HCT116 (cell line): ENCODE results near the gene CBL. TPM values are rescaled to one million over a fixed set of nuclear protein-coding genes. Genes with fewer than 3 reads are reported as not detected.
A peak's percentile ranks its signal among the peaks of the same experiment; 100 is the strongest.

Experiments used
- ATAC-seq: fragments of 200-7000 bp; cut with Tn5 transposase; 2 replicates; pipeline ENCODE4 v1.9.1; 2020; ENCODE audit warnings: mild to moderate bottlenecking, moderate library complexity
- BruUV-seq: library from RNA; stranded (reverse); fragments of 400-500 nt; replicated peaks from 2 replicates; lab custom pipeline; 2021; lab: Mats Ljungman, UMichigan
- CTCF ChIA-PET: fragments of 300-600 bp; sonication (Branson Sonifier 250); formaldehyde crosslinking; loops from one replicate; lab custom pipeline; 2021; ENCODE audit warnings: antibody characterized with exemption; lab: Charles Lee
- POLR2A ChIA-PET: fragments of 300-600, 350-600 bp; sonication (Branson Sonifier 250); formaldehyde crosslinking; loops from one replicate; lab custom pipeline; 2021; ENCODE audit warnings: antibody characterized with exemption; lab: Charles Lee
- RAD21 ChIA-PET, 2 experiments: fragments of 300-600 bp; sonication (Branson Sonifier 250); formaldehyde crosslinking; loops; one replicate each; lab custom pipeline; 2023; ENCODE audit warnings: low total read pairs in 2 of 2; ENCODE audit not compliant: uncharacterized antibody in 2 of 2, unreplicated experiment in 2 of 2, low non-redundant PET in 1 of 2; lab: Charles Lee
- DNase-seq: peaks from one replicate; pipeline ENCODE4 v3.0.0-alpha.2; 2010; ENCODE audit warnings: low read depth, low spot score
- H2AFZ ChIP-seq: fragments of 200-600 bp; shearing (Covaris generic), sonication (generic); 2 replicates; pipeline ENCODE4 v1.6.1; 2017; ENCODE audit warnings: low read depth, mixed run types, mixed read lengths, antibody characterized with exemption, low read length; ENCODE audit not compliant: poor library complexity, severe bottlenecking
- H3K27ac ChIP-seq: 2 replicates; pipeline ENCODE4 v1.5.1; 2012; ENCODE audit warnings: low read depth, low read length
- H3K27me3 ChIP-seq: fragments of 200-600 bp; sonication (generic); 2 replicates; pipeline ENCODE4 v1.6.1; 2016; ENCODE audit warnings: mixed run types, low read length, mixed read lengths; ENCODE audit not compliant: insufficient read depth
- H3K36me3 ChIP-seq, 2 experiments: fragments of 200-500 bp in 1 of 2; fragments of 200-600 bp in 1 of 2; sonication (Bioruptor generic) in 1 of 2; sonication (generic) in 1 of 2; 2 replicates each; pipeline versions ENCODE4 v1.5.1 to v1.6.1; 2014 to 2016; ENCODE audit warnings: low read length in 2 of 2, inconsistent platforms in 1 of 2, mixed read lengths in 1 of 2, mixed run types in 1 of 2; ENCODE audit not compliant: insufficient read depth in 2 of 2, control insufficient read depth in 1 of 2
- H3K4me1 ChIP-seq, 2 experiments: fragments of 200-600 bp in 1 of 2; sonication (generic) in 1 of 2; 2 replicates each; pipeline versions ENCODE4 v1.5.1 to v1.6.1; 2012 to 2017; ENCODE audit warnings: low read length in 2 of 2, inconsistent platforms in 1 of 2, mild to moderate bottlenecking in 1 of 2, mixed read lengths in 1 of 2, mixed run types in 1 of 2, moderate library complexity in 1 of 2; ENCODE audit not compliant: insufficient read depth in 2 of 2, control insufficient read depth in 1 of 2
- H3K4me2 ChIP-seq: fragments of 200-600 bp; sonication (generic); 2 replicates; pipeline ENCODE4 v1.6.1; 2017; ENCODE audit warnings: mixed run types, low read length, mixed read lengths
- H3K4me3 ChIP-seq, 2 experiments: fragments of 200-600 bp in 1 of 2; sonication (generic) in 1 of 2; replicated peaks in 1 of 2; 2 replicates each; pipeline ENCODE4 v1.5.1; 2011 to 2016; ENCODE audit warnings: low read length in 2 of 2, control low read depth in 1 of 2, low read depth in 1 of 2, mild to moderate bottlenecking in 1 of 2, mixed read lengths in 1 of 2, mixed run types in 1 of 2
- H3K79me2 ChIP-seq: fragments of 200-600 bp; sonication (generic); 2 replicates; pipeline ENCODE4 v1.6.1; 2017; ENCODE audit warnings: mild to moderate bottlenecking, mixed run types, low read length, moderate library complexity, mixed read lengths; ENCODE audit not compliant: insufficient read depth
- H3K9ac ChIP-seq: fragments of 200-600 bp; sonication (generic); 2 replicates; pipeline ENCODE4 v1.6.1; 2016; ENCODE audit warnings: low read length, mixed read lengths
- H3K9me2 ChIP-seq: fragments of 200-600 bp; sonication (generic), shearing (Covaris generic); 2 replicates; pipeline ENCODE4 v1.6.1; 2017; ENCODE audit warnings: mixed run types, mild to moderate bottlenecking, moderate library complexity; ENCODE audit not compliant: insufficient read depth
- H3K9me3 ChIP-seq, 2 experiments: fragments of 200-500 bp in 1 of 2; fragments of 200-600 bp in 1 of 2; sonication (Bioruptor generic) in 1 of 2; sonication (generic) in 1 of 2; 2 replicates each; pipeline ENCODE4 v1.6.1; 2014 to 2017; ENCODE audit warnings: low read length in 2 of 2, mixed read lengths in 2 of 2, inconsistent platforms in 1 of 2, low read depth in 1 of 2, mild to moderate bottlenecking in 1 of 2, mixed run types in 1 of 2, moderate library complexity in 1 of 2; ENCODE audit not compliant: control insufficient read depth in 1 of 2, insufficient read depth in 1 of 2
- H4K20me1 ChIP-seq: fragments of 200-600 bp; sonication (generic), shearing (Covaris generic); 2 replicates; pipeline ENCODE4 v1.6.1; 2017; ENCODE audit warnings: mixed run types, mild to moderate bottlenecking, moderate library complexity; ENCODE audit not compliant: insufficient read depth
- EGR1 ChIP-seq: IDR thresholded peaks from 2 replicates; pipeline ENCODE4 v1.6.1; 2012; ENCODE audit warnings: low read depth
- ELF1 ChIP-seq: IDR thresholded peaks from 2 replicates; pipeline ENCODE4 v1.6.1; 2012; ENCODE audit warnings: low read depth, borderline replicate concordance
- JUND ChIP-seq: IDR thresholded peaks from 2 replicates; pipeline ENCODE4 v1.6.1; 2012
- MAX ChIP-seq: IDR thresholded peaks from 2 replicates; pipeline ENCODE4 v1.6.1; 2012
- POLR2A ChIP-seq: IDR thresholded peaks from 2 replicates; pipeline ENCODE4 v1.7.0; 2011; ENCODE audit warnings: borderline replicate concordance; ENCODE audit not compliant: insufficient read depth, insufficient read length; ENCODE audit errors: extremely low read depth
- RAD21 ChIP-seq: IDR thresholded peaks from 2 replicates; pipeline ENCODE4 v1.6.1; 2012; ENCODE audit warnings: low read depth, mild to moderate bottlenecking
- SP1 ChIP-seq: IDR thresholded peaks from 2 replicates; pipeline ENCODE4 v1.6.1; 2012; ENCODE audit warnings: low read depth
- SRF ChIP-seq: IDR thresholded peaks from 2 replicates; pipeline ENCODE4 v1.6.1; 2012; ENCODE audit warnings: low read depth
- YY1 ChIP-seq: IDR thresholded peaks from 2 replicates; pipeline ENCODE4 v1.6.1; 2011; ENCODE audit warnings: low read length, low read depth, moderate library complexity, mild to moderate bottlenecking; ENCODE audit not compliant: insufficient replicate concordance; ENCODE audit errors: extremely low read depth
- intact Hi-C: fragments of 100-400 bp; cut with micrococcal nuclease; formaldehyde crosslinking; loops from 2 replicates; pipeline ENCODE4 v1.10.0; 2022
- total RNA-seq: library from RNA; stranded (reverse); gene quantifications from one replicate; pipeline ENCODE4 v1.2.1, GENCODE V29; 2021; ENCODE audit not compliant: unreplicated experiment
- TF ChIP-seq, protein P1 (sequence below), 3 experiments: fragments of 200-600 bp in 1 of 3; sonication (generic) in 1 of 3; IDR thresholded peaks in 2 of 3; conservative IDR thresholded peaks in 1 of 3; 2 replicates each; pipeline ENCODE4 v1.5.1; 2012 to 2017; ENCODE audit warnings: low read depth in 2 of 3, low read length in 2 of 3, antibody characterized with exemption in 1 of 3, borderline replicate concordance in 1 of 3, control low read depth in 1 of 3, mild to moderate bottlenecking in 1 of 3, mixed read lengths in 1 of 3, mixed run types in 1 of 3, moderate library complexity in 1 of 3; ENCODE audit not compliant: insufficient read depth in 1 of 3

The CBL gene
- total RNA-seq, 1 experiment from 2014 or later, result 31.1 TPM

DNA sequence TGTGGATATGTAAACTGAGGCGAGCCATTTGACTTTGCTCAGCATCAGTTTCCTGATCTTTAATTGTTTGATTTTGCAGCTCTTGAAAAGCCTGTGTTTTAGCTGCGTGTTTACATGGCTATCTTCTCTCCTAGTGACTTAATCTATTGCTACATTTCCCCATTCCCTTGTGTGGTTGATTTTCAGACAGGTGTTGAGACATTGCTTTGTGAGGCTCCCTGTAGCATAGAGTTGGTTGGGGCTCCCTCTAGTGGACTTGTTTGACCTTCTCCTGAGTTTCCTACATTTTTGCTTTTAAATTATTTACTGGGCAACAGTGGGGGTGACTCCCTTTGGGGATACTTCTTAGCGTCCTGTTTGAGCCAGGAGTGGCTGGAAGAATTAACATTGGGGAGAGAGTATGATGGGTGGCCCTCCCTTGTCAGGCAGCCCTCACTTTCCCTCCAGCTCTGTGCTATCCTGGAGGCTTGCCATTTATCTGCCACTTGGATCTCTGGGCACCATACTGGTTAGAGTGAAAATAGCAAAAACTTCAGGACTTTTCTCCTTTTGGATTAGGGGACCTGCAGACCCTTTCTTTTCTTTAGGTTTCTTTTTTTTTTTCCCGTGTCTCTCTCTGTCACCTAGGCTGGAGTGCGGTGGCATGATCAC lies 9.2 kb upstream of the CBL start:
- H3K9me3 ChIP-seq, result no peaks in the 10 kb centered on the region
- no TSS peak for BruUV-seq
- H3K9ac ChIP-seq, result no peak overlapping the region
- no peaks in the 10 kb centered on the region for H4K20me1 ChIP-seq
- no peak overlapping the region for H3K27ac ChIP-seq
- intact Hi-C loops, result loop anchor here (2.0 kb wide), 2 partner anchors 52 to 96 kb away; partner anchors contain the start of gene DPAGT1
- no peaks in the 10 kb centered on the region for H3K79me2 ChIP-seq
- ChIA-PET POLR2A (interaction anchor here (0.7 to 1.7 kb wide), 3 partner anchors 90 to 102 kb away, joined by 3 to 5 read pairs (median 3); partner anchors contain the start of genes C2CD2L and DPAGT1), CTCF (interaction anchor here (0.6 to 2.5 kb wide), 6 partner anchors 9 to 90 kb away, joined by 3 to 9 read pairs (median 4); partner anchors contain the start of genes C2CD2L, CBL and NLRX1), RAD21 (no interaction called here)
- peaks cover 8 to 17% of the 10 kb centered on the region in 2 experiments; a peak in 2 of 4 replicates for H3K4me1 ChIP-seq
- H3K27me3 ChIP-seq, result no peaks in the 10 kb centered on the region
- peak; percentile 86 for ATAC-seq
- no peaks in the 10 kb centered on the region for H3K36me3 ChIP-seq
- H3K9me2 ChIP-seq, result no peaks in the 10 kb centered on the region
- no peak overlapping the region for H3K4me3 ChIP-seq
- TF ChIP-seq EGR1 (no peak), MAX (no peak), SP1 (no peak), YY1 (no peak), RAD21 (peak; percentile 94), JUND (no peak), SRF (no peak), POLR2A (no peak), ELF1 (no peak)
- TF ChIP-seq, protein P1, sequence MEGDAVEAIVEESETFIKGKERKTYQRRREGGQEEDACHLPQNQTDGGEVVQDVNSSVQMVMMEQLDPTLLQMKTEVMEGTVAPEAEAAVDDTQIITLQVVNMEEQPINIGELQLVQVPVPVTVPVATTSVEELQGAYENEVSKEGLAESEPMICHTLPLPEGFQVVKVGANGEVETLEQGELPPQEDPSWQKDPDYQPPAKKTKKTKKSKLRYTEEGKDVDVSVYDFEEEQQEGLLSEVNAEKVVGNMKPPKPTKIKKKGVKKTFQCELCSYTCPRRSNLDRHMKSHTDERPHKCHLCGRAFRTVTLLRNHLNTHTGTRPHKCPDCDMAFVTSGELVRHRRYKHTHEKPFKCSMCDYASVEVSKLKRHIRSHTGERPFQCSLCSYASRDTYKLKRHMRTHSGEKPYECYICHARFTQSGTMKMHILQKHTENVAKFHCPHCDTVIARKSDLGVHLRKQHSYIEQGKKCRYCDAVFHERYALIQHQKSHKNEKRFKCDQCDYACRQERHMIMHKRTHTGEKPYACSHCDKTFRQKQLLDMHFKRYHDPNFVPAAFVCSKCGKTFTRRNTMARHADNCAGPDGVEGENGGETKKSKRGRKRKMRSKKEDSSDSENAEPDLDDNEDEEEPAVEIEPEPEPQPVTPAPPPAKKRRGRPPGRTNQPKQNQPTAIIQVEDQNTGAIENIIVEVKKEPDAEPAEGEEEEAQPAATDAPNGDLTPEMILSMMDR (IDR thresholded peaks at IDR 0.05 in 2 of 3, conservative IDR thresholded peaks at IDR 0.05 in 1 of 3; ENCODE audit: borderline replicate concordance in 1 of 3, insufficient read depth in 1 of 3, low read depth in 2 of 3, low read length in 2 of 3), result peak; percentile 74 to 93 (median 87); a peak in 5 of 6 replicates
- no peak overlapping the region for H3K4me2 ChIP-seq
- no peak overlapping the region for H2AFZ ChIP-seq
- peak; percentile 76 for DNase-seq
